ENCODE results near the gene CEP250.
"Not testable (repeated sequence)": the region's sequence is repeated elsewhere in the genome, so short reads cannot be mapped to it uniquely, and the experiment has no call there.

CEP250 gene

DNA sequence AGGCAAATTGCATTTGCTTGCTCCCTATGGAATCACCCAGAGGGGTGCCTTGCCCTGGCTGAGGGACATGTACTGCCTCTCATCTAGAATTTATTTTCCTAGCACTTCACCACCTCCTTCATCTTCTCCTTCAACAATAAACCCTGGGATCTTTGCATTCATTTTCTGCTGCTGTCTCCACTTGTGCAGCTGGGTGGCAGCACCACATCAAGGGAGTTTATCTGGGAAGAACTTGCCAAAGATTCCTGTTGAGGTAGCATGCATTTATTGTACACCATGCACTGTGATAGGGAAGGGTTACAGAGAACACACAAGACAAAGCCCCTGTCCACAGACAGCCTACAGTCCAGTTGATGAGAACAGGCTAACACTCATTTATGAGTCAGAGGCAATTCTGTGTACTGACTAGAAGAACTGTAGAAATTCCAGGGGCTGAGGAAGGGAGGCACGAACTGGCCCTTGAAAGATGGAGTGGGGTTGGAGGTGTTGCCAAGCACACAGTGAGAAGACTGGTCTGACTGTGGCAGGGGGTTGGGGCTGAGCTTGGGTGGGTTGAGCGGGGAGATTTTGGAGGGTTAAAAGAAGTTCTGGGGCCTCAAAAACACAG, 56.5 kb downstream of the CEP250 start:
- no peak overlapping the region for H3K4me3 ChIP-seq (ENCODE audit: low read length)
- DNase-seq (ENCODE audit: low read depth, low spot score) = no peak

DNA sequence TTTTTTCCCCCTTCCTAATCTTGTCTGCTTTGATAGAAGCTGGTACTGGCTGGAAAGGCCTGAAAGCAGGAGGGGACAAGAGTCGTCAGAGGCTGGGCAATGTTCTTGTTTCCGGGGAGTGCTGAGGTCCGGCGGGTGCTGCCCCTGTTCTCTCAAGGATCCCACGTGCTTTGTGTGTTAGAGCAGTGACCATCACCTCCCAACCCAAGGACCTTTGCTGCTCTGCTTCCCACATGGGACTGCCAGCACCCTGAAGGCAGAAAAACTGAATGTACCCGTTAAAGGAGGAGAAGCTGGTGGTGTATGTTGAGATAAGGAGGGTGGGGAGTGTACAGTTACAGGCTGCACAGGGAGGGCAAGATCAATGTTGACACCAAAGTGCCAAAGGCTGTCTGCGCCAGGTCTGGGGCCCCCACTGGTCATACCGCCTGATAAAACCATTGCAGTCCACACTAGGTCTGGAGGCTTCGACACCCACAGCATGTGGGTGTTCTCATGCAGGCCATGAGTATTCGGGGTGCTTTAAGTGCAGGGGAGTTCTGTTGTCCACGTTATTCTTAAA, 59.1 kb downstream of the CEP250 start:
- no peak for DNase-seq (ENCODE audit: low read depth, low spot score)
- no peak overlapping the region for H3K4me3 ChIP-seq (ENCODE audit: low read length)

GRCh38 chr20:35515341-35515740, 59.9 kb downstream of the CEP250 start:
- no peak overlapping the region for H3K4me3 ChIP-seq (ENCODE audit: low read length)
- no peak for DNase-seq (ENCODE audit: low read depth, low spot score)

GRCh38 chr20:35515949-35516645, 60.7 kb downstream of the CEP250 start:
- DNase-seq (ENCODE audit: low read depth, low spot score) = no peak
- H3K4me3 ChIP-seq (ENCODE audit: low read length) = no peak overlapping the region

- H3K4me3 ChIP-seq (ENCODE audit: low read length) = no peak overlapping the region
- no peak for DNase-seq (ENCODE audit: low read depth, low spot score)
Observed at GRCh38 chr20:35517125-35517524, 61.7 kb downstream of the CEP250 start.

- not testable (repeated sequence) for H3K4me3 ChIP-seq (ENCODE audit: low read length)
Observed at GRCh38 chr20:35517767-35518166, 62.4 kb downstream of the CEP250 start.

DNA sequence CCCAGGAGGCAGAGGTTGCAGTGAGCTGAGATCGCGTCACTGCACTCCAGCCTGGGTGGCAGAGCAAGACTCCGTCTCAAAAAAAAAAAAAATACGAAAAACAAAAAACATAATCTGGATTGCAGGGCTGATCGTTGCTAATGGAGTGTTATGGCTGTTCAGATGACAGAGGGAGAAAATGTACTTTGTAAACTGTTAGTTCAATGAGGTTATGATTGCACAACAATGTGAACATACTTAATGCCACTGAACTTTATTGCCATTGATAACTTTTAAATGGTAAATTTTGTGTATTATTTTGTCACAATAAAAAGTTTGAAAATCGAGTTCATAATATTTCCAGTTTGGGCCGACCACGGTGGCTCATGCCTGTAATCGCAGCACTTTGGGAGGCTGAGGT, 63.6 kb downstream of the CEP250 start:
- no peak for DNase-seq (ENCODE audit: low read depth, low spot score)
- no peak overlapping the region for H3K4me3 ChIP-seq (ENCODE audit: low read length)

More at GRCh38 chr20:35517767-35518166, 62.4 kb downstream of the CEP250 start:
- not testable (repeated sequence) for DNase-seq (ENCODE audit: low read depth, low spot score)

- peak; percentile 11 for DNase-seq (ENCODE audit: low read depth, low spot score)
- no peak overlapping the region for H3K4me3 ChIP-seq (ENCODE audit: low read length)
Observed at GRCh38 chr20:35523298-35523888, 68.0 kb downstream of the CEP250 start.

GRCh38 chr20:35525639-35526038, 70.2 kb downstream of the CEP250 start:
- no peak for DNase-seq (ENCODE audit: low read depth, low spot score)
- H3K4me3 ChIP-seq (ENCODE audit: low read length) = no peak overlapping the region

GRCh38 chr20:35527122-35527769, 71.8 kb downstream of the CEP250 start:
- no peak overlapping the region for H3K4me3 ChIP-seq (ENCODE audit: low read length)
- DNase-seq (ENCODE audit: low read depth, low spot score) = no peak

DNA sequence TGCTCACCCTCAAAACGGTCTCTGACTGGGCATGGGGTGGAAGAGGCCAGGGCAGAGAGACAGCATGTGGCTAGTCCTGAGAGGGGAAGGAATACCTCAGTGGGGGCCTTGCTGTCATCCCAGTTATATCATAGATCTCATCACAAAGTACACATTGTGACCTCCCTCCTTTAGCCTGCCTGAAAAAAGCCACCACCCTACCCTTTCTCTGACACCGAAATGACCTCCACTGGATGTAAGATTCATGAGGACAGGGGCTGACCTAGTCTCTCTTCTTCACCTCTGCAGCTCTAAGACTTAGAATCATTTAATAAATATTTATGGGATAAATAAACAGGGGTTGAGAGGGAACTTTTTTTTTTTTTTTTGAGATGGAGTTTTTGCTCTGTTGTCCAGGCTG, 74.2 kb downstream of the CEP250 start, which contains the start of gene C20orf173:
Gene C20orf173 (minus strand): TSS at position 101 of the 400 bp plus-strand sequence. CDS start 279 bp downstream, outside the sequence.
- no peak for DNase-seq (ENCODE audit: low read depth, low spot score)

GRCh38 chr20:35539756-35540212, 84.4 kb downstream of the CEP250 start:
- H3K4me3 ChIP-seq (ENCODE audit: low read length) = no peak overlapping the region
- no peak for DNase-seq (ENCODE audit: low read depth, low spot score)

More for the DNA sequence above, 74.2 kb downstream of the CEP250 start, which contains the start of gene C20orf173:
- H3K4me3 ChIP-seq (ENCODE audit: low read length) = no peak within 1 kb of the TSS

DNA sequence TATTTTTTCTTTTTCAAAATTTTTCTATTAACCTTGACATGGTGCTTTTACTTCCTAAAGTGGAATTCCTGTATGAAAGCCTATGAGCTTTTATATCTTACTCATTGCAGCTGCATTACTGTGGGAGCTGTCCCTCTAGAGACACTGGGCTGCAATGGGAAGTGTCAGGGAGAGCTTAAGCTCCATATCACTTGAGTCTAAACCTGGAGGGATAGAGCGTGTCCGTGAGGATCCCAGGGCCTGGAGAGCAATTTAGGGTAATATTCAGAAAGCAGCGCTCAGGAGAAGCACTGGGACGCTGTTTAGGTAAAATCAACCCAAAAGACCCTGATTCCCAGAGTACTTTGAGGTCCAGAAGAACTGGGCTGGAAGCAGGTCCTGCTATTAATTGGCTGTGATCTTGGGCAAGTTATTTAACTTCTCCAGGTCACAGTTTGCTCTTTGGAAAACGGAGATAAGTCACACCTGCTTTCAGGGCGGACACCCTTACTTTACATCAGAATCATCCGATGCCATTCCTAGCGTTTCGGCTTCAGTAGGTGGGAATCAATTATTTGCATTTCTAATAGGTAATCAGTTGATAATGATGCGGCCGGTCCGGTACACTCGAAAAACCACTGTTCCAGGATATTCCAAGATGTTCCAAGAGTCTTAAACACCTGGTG, 85.9 kb downstream of the CEP250 start:
- DNase-seq (ENCODE audit: low read depth, low spot score) = no peak
- H3K4me3 ChIP-seq (ENCODE audit: low read length) = peak overlapping the region; percentile 91

DNA sequence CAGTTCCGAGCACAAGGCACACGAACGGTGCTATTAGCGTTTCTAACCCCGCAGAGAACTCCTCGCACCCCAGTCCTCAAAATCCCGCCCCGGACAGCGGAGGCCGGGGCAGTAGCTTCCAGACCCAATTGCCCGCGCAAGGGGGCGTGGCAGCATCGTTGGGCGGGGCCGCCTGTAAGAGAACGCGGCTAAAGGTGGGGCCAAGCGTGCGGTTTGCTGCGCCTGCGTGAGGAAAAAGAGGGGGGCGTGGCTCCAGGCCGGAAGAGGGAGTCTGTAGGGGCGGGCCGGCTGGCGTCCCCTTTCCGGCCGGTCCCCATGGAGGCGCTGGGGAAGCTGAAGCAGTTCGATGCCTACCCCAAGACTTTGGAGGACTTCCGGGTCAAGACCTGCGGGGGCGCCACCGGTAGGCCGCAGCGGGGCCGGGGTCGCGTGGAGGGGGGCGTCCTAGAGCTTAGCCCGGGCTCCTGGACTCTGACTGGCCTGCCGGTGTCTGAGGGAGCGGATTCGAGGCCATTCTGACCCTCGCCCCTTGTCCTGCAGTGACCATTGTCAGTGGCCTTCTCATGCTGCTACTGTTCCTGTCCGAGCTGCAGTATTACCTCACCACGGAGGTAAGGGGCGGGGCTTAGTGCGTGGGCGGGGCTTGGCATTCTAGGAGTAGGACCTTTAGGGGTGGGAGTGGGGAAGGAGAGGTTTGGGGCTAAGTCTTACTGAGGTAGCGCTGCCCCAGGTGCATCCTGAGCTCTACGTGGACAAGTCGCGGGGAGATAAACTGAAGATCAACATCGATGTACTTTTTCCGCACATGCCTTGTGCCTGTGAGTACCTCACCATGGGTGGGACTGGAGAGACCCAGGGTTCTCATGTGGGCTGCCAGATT, 86.6 kb downstream of the CEP250 start, which contains the start of gene ERGIC3:
Gene ERGIC3 (plus strand): TSS at position 296 of the 880 bp plus-strand sequence. CDS start 20 bp downstream, at position 316.
- H3K4me3 ChIP-seq (ENCODE audit: low read length) = peak within 1 kb of the TSS; percentile 91
- DNase-seq (ENCODE audit: low read depth, low spot score) = peak; percentile 92

DNA sequence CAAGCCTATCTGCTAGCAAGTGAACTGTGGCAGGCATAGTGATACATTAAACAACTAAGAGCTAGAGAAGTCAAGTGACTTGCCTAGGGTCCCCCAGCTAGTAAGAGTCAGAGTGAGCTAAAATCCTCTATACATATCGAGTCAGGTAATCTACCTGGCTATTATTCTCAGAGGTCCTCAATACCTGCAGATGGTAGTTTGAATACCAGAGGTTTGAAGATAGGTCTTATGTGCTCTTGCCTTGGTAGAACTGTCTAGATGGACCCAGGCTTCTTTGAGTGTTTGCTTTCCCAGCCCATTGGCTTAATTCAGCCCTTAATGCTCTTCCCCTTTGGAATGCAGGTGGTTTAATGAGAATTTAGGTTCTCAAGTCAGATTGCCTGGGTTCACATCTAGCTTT, 87.6 kb downstream of the CEP250 start:
- peak overlapping the region; percentile 91; the same call in 1 of the 2 replicates for H3K4me3 ChIP-seq (ENCODE audit: low read length)
- DNase-seq (ENCODE audit: low read depth, low spot score) = no peak

- H3K4me3 ChIP-seq (ENCODE audit: low read length) = no peak overlapping the region
- DNase-seq (ENCODE audit: low read depth, low spot score) = no peak
Observed at GRCh38 chr20:35544436-35544835, 89.0 kb downstream of the CEP250 start.

DNA sequence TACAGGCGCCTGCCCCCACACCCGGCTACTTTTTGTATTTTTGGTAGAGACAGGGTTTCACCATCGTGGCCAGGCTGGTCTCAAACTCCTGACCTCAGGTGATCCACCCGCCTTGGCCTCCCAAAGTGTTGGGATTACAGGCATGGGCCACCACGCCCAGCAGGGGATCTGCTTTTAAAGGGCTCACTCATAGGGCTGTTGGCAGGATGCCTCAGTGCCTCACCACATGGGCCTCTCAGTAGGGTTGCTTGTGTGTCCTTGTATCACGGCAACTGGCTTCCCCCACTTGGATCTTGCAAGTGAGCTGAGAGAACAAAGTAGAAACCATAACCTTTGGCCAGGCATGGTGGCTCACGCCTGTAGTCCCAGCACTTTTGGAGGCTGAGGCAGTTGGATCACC, 89.5 kb downstream of the CEP250 start:
- DNase-seq (ENCODE audit: low read depth, low spot score) = peak; percentile 20
- not testable (repeated sequence) for H3K4me3 ChIP-seq (ENCODE audit: low read length)

GRCh38 chr20:35546127-35546526, 90.7 kb downstream of the CEP250 start:
- H3K4me3 ChIP-seq (ENCODE audit: low read length) = no peak overlapping the region
- DNase-seq (ENCODE audit: low read depth, low spot score) = no peak
